Measurements from ENCODE around the gene ANGPT4. TPM values are rescaled to one million over a fixed set of nuclear protein-coding genes. Genes with fewer than 3 reads are reported as not detected.

Gene ANGPT4
- total RNA-seq, 1 experiment from 2014 or later = 0.20 TPM

- H3K9me3 Mint-ChIP-seq = no peaks in the 10 kb centered on the region
- no peak overlapping the region for H3K27ac Mint-ChIP-seq
- TF ChIP-seq ZNF263 (CRISPR knock-in tag; IDR thresholded peaks at IDR 0.05; ENCODE audit: low read depth) (no peak), IRF2 (CRISPR knock-in tag; IDR thresholded peaks at IDR 0.05; ENCODE audit: borderline replicate concordance, low read depth) (no peak), MLX (CRISPR knock-in tag; IDR thresholded peaks at IDR 0.05) (no peak), ZNF423 (CRISPR knock-in tag; IDR thresholded peaks at IDR 0.05) (no peak), AR (CRISPR knock-in tag; IDR thresholded peaks at IDR 0.05) (no peak), FOXP4 (CRISPR knock-in tag; IDR thresholded peaks at IDR 0.05) (no peak), SP1 (CRISPR knock-in tag; conservative IDR thresholded peaks at IDR 0.05) (no peak), FOXK1 (CRISPR knock-in tag; IDR thresholded peaks at IDR 0.05) (no peak), GTF2I (CRISPR knock-in tag; conservative IDR thresholded peaks at IDR 0.05) (no peak), ZNF532 (CRISPR knock-in tag; IDR thresholded peaks at IDR 0.05; ENCODE audit: borderline replicate concordance) (no peak), ERG (CRISPR knock-in tag; IDR thresholded peaks at IDR 0.05) (no peak), ARID4B (CRISPR knock-in tag; IDR thresholded peaks at IDR 0.05; ENCODE audit: borderline replicate concordance) (no peak), NFE2L1 (CRISPR knock-in tag; IDR thresholded peaks at IDR 0.05) (no peak)
- CTCF ChIA-PET = interaction anchor here (0.7 to 6.9 kb wide), 8 partner anchors 45 to 184 kb away, joined by 3 to 71 read pairs (median 5); partner anchors contain the start of gene ANGPT4
- ATAC-seq = no peak
- DNase-seq (ENCODE audit: low spot score) = no peak
- H3K36me3 Mint-ChIP-seq = no peaks in the 10 kb centered on the region
- POLR2A ChIA-PET = no interaction called here
- no peaks in the 10 kb centered on the region; the same call in 1 of the 2 replicates for H3K27me3 Mint-ChIP-seq (ENCODE audit: low read depth)
- H3K4me3 Mint-ChIP-seq = no peak overlapping the region
- H3K4me1 Mint-ChIP-seq = peaks cover 2% of the 10 kb centered on the region; the same call in 1 of the 2 replicates
These were observed 44.0 kb upstream of the ANGPT4 start for GRCh38 chr20:959996-960615.

Measured in WTC11 (cell line).